IMR-90 (cell line): Measurements from ENCODE around the gene PRDM10. TPM values are rescaled to one million over a fixed set of nuclear protein-coding genes. Genes with fewer than 3 reads are reported as not detected.

Source experiments
- ATAC-seq: fragments of 200-7000 bp; cut with Tn5 transposase; 2 replicates; pipeline ENCODE4 v1.9.1; 2020; ENCODE audit warnings: low read depth, mild to moderate bottlenecking, moderate library complexity
- BruUV-seq: library from RNA; stranded (reverse); fragments of 400-500 nt; replicated peaks from 2 replicates; lab custom pipeline; 2021; lab: Mats Ljungman, UMichigan
- CTCF ChIA-PET: fragments of 300-600 bp; formaldehyde crosslinking; extraction: SDS; loops from one replicate; lab custom pipeline; 2021; ENCODE audit warnings: antibody characterized with exemption; lab: Yijun Ruan, JAX
- POLR2A ChIA-PET: fragments of 300-600 bp; sonication (Branson Sonifier 250); formaldehyde crosslinking; loops from one replicate; lab custom pipeline; 2022; ENCODE audit warnings: antibody characterized with exemption; ENCODE audit not compliant: unreplicated experiment; lab: Charles Lee
- DNase-seq: peaks from one replicate; pipeline ENCODE4 v3.0.0; 2013
- H2AFZ ChIP-seq: replicated peaks from 2 replicates; pipeline ENCODE3; 2013; ENCODE audit warnings: low read length, mild to moderate bottlenecking; ENCODE audit not compliant: poor library complexity
- H2AK5ac ChIP-seq: 2 replicates; pipeline ENCODE4 v1.6.1; 2013; ENCODE audit warnings: low read depth, low read length, inconsistent platforms
- H2AK9ac ChIP-seq: replicated peaks from 2 replicates; pipeline ENCODE3; 2013; ENCODE audit warnings: mild to moderate bottlenecking, low read depth, low read length, moderate library complexity; ENCODE audit not compliant: poor library complexity
- H2BK120ac ChIP-seq: 2 replicates; pipeline ENCODE4 v1.6.1; 2013; ENCODE audit warnings: low read depth, low read length, inconsistent platforms
- H2BK15ac ChIP-seq: 3 replicates; pipeline ENCODE4 v1.6.1; 2013; ENCODE audit warnings: low read depth, low read length, inconsistent platforms
- H2BK20ac ChIP-seq: 2 replicates; pipeline ENCODE4 v1.6.1; 2013; ENCODE audit warnings: low read depth, mild to moderate bottlenecking, inconsistent platforms, low read length, moderate library complexity
- H2BK5ac ChIP-seq: 2 replicates; pipeline ENCODE4 v1.6.1; 2013; ENCODE audit warnings: mild to moderate bottlenecking, low read depth, low read length, inconsistent platforms; ENCODE audit not compliant: poor library complexity, severe bottlenecking
- H3K14ac ChIP-seq: replicated peaks from 2 replicates; pipeline ENCODE4 v1.6.1; 2013; ENCODE audit warnings: low read depth, low read length, inconsistent platforms
- H3K18ac ChIP-seq: 2 replicates; pipeline ENCODE4 v1.6.1; 2013; ENCODE audit warnings: low read depth, low read length, control low read depth
- H3K23ac ChIP-seq: 2 replicates; pipeline ENCODE4 v1.6.1; 2013; ENCODE audit warnings: low read depth, low read length, inconsistent platforms
- H3K27ac ChIP-seq: 2 replicates; pipeline ENCODE4 v1.5.1; 2013; ENCODE audit warnings: mild to moderate bottlenecking, control low read depth, low read length; ENCODE audit not compliant: insufficient read depth
- H3K27me3 ChIP-seq: 2 replicates; pipeline ENCODE4 v1.6.1; 2013; ENCODE audit warnings: low read length; ENCODE audit not compliant: control insufficient read depth, insufficient read depth
- H3K36me3 ChIP-seq: 2 replicates; pipeline ENCODE4 v1.6.1; 2013; ENCODE audit warnings: low read length, mixed read lengths; ENCODE audit not compliant: control insufficient read depth, insufficient read depth
- H3K4ac ChIP-seq: 2 replicates; pipeline ENCODE4 v1.6.1; 2013; ENCODE audit warnings: low read depth, low read length, inconsistent platforms
- H3K4me1 ChIP-seq: 2 replicates; pipeline ENCODE4 v1.6.1; 2013; ENCODE audit warnings: low read length, mixed read lengths; ENCODE audit not compliant: control insufficient read depth, insufficient read depth
- H3K4me2 ChIP-seq: 2 replicates; pipeline ENCODE4 v1.6.1; 2013; ENCODE audit warnings: low read depth, mild to moderate bottlenecking, control low read depth, low read length, moderate library complexity
- H3K4me3 ChIP-seq: 2 replicates; pipeline ENCODE4 v1.5.1; 2013; ENCODE audit warnings: low read depth, mild to moderate bottlenecking, control low read depth, low read length, moderate library complexity; ENCODE audit not compliant: insufficient read depth
- H3K56ac ChIP-seq: 2 replicates; pipeline ENCODE4 v1.6.1; 2013; ENCODE audit warnings: low read length, inconsistent platforms; ENCODE audit not compliant: insufficient read depth; ENCODE audit errors: extremely low read depth
- H3K79me1 ChIP-seq, 2 experiments: 2 replicates each; pipeline ENCODE4 v1.6.1; 2013; ENCODE audit warnings: low read length in 2 of 2, inconsistent platforms in 1 of 2, low read depth in 1 of 2
- H3K9ac ChIP-seq: 2 replicates; pipeline ENCODE4 v1.6.1; 2013; ENCODE audit warnings: low read depth, low read length, control low read depth
- H3K9me1 ChIP-seq: 2 replicates; pipeline ENCODE4 v1.6.1; 2013; ENCODE audit warnings: low read length, inconsistent platforms; ENCODE audit not compliant: insufficient read depth
- H3K9me3 ChIP-seq: 2 replicates; pipeline ENCODE4 v1.6.1; 2013; ENCODE audit warnings: low read length; ENCODE audit not compliant: control insufficient read depth, insufficient read depth
- H4K20me1 ChIP-seq: 2 replicates; pipeline ENCODE4 v1.6.1; 2013; ENCODE audit warnings: low read length, inconsistent platforms; ENCODE audit not compliant: insufficient read depth
- H4K5ac ChIP-seq: 2 replicates; pipeline ENCODE4 v1.6.1; 2013; ENCODE audit warnings: mild to moderate bottlenecking, low read depth, low read length, control low read depth
- H4K8ac ChIP-seq, 2 experiments: 2 replicates each; pipeline ENCODE4 v1.6.1; 2013; ENCODE audit warnings: low read depth in 2 of 2, low read length in 2 of 2, control low read depth in 1 of 2, inconsistent platforms in 1 of 2
- H4K91ac ChIP-seq: 2 replicates; pipeline ENCODE4 v1.6.1; 2013; ENCODE audit warnings: low read depth, low read length, inconsistent platforms; ENCODE audit not compliant: insufficient read depth
- CHD1 ChIP-seq: IDR thresholded peaks from 2 replicates; pipeline ENCODE4 v1.6.1; 2012; ENCODE audit warnings: low read depth, low read length, improper control_type of control experiment
- ELK1 ChIP-seq: fragments of 150-350 bp; IDR thresholded peaks from 2 replicates; pipeline ENCODE4 v1.6.1; 2016; ENCODE audit warnings: low read depth, mild to moderate bottlenecking, low read length, moderate library complexity, borderline replicate concordance
- NFE2L2 ChIP-seq: fragments of 150-350 bp; IDR thresholded peaks from 2 replicates; pipeline ENCODE4 v1.6.1; 2016; ENCODE audit warnings: low read depth, mild to moderate bottlenecking, low read length
- SMC3 ChIP-seq: fragments of 150-350 bp; IDR thresholded peaks from 2 replicates; pipeline ENCODE4 v1.6.1; 2016; ENCODE audit warnings: low read depth, mild to moderate bottlenecking, antibody characterized with exemption, low read length, moderate library complexity
- WGBS, 2 experiments: methylation state at CpG; one replicate each; pipeline versions ENCODE4 v1.1.5 to v1.1.7; 2013; ENCODE audit warnings: missing lambda C conversion rate in 2 of 2; ENCODE audit not compliant: insufficient read length in 1 of 2; ENCODE audit errors: extremely low coverage in 2 of 2; 5-methylcytosine and 5-hydroxymethylcytosine counted together
- dilution Hi-C: fragments of 300-500 bp; cut with HindIII; formaldehyde crosslinking; loops from one replicate; pipeline ENCODE4 v1.14.3; 2018; ENCODE audit warnings: low sequenced_read_pairs; ENCODE audit not compliant: unreplicated experiment
- in situ Hi-C: fragments of 300-500 bp; cut with MboI; formaldehyde crosslinking; loops from 3 replicates; pipeline ENCODE4 v1.14.3; 2019; ENCODE audit warnings: low sequenced_read_pairs, inconsistent platforms, mixed read lengths
- intact Hi-C: fragments of 100-400 bp; cut with micrococcal nuclease; formaldehyde crosslinking; loops from 2 replicates; pipeline ENCODE4 v1.10.0; 2022
- polyA plus RNA-seq, 3 experiments: library from polyadenylated mRNA; depleted of rRNA; stranded (reverse); fragments of >200 nt; gene quantifications; 2 replicates each; pipeline ENCODE4 v1.2.3, GENCODE V29; 2012; ENCODE audit warnings: low replicate concordance in 1 of 3
- total RNA-seq: library from RNA; depleted of rRNA; stranded (reverse); fragments of >200 nt; gene quantifications from 2 replicates; pipeline ENCODE4 v1.2.3, GENCODE V29; 2012

Gene PRDM10
- total and polyA plus RNA-seq, 2 of the 4 experiments (the other 2 are of a cell fraction): 3.1 to 6.5 TPM

GRCh38 chr11:130031056-130031455 lies 28.4 kb upstream of the PRDM10 start:
- no peaks in the 10 kb centered on the region for H4K20me1 ChIP-seq
- H2BK15ac ChIP-seq: no peak overlapping the region
- H3K14ac ChIP-seq: no peak overlapping the region
- H3K27me3 ChIP-seq: no peaks in the 10 kb centered on the region
- no peak overlapping the region for H2AK5ac ChIP-seq
- H2BK20ac ChIP-seq: no peak overlapping the region
- in situ Hi-C loops (no loop called here), intact Hi-C loops (no loop called here), dilution Hi-C loops (no loop called here)
- H3K9me3 ChIP-seq: no peaks in the 10 kb centered on the region
- no peak overlapping the region for H4K8ac ChIP-seq
- no peak overlapping the region for H3K4me2 ChIP-seq
- ChIA-PET POLR2A (no interaction called here), CTCF (interaction anchor here (0.7 kb wide), 1 partner anchor 818 kb away, joined by 3 read pairs; no protein-coding TSS in a partner anchor)
- no peak overlapping the region for H2BK5ac ChIP-seq
- H2AFZ ChIP-seq: no peak overlapping the region
- no peak overlapping the region for H3K56ac ChIP-seq
- H3K23ac ChIP-seq: no peak overlapping the region
- no peak overlapping the region for H2AK9ac ChIP-seq
- H4K91ac ChIP-seq: no peak overlapping the region
- no peak overlapping the region for H3K4me3 ChIP-seq
- H3K36me3 ChIP-seq: no peaks in the 10 kb centered on the region
- H3K4ac ChIP-seq: no peak overlapping the region
- no peak overlapping the region for H2BK120ac ChIP-seq
- H3K9ac ChIP-seq: no peak overlapping the region
- TF ChIP-seq CHD1 (no peak), NFE2L2 (no peak), ELK1 (no peak), SMC3 (no peak)
- no peak overlapping the region for H4K5ac ChIP-seq
- H3K27ac ChIP-seq: no peak overlapping the region
- WGBS, 2 experiments: no CpG with 5 or more reads among the region's 1 CpG
- no peak for DNase-seq
- no peaks in the 10 kb centered on the region for H3K79me1 ChIP-seq
- no peak overlapping the region for H3K18ac ChIP-seq
- no TSS peak for BruUV-seq
- no peaks in the 10 kb centered on the region for H3K9me1 ChIP-seq
- H3K4me1 ChIP-seq: no peaks in the 10 kb centered on the region
- no peak for ATAC-seq
